SKM-1 (cell line): ENCODE measurements around the gene CFC1.
"Not testable (repeated sequence)": the region's sequence is repeated elsewhere in the genome, so short reads cannot be mapped to it uniquely, and the experiment has no call there.

Experiments
- DNase-seq: peaks from one replicate; lab custom pipeline; 2025; ENCODE audit not compliant: unreplicated experiment; lab: John Stamatoyannopoulos, UW

CFC1 gene

DNA sequence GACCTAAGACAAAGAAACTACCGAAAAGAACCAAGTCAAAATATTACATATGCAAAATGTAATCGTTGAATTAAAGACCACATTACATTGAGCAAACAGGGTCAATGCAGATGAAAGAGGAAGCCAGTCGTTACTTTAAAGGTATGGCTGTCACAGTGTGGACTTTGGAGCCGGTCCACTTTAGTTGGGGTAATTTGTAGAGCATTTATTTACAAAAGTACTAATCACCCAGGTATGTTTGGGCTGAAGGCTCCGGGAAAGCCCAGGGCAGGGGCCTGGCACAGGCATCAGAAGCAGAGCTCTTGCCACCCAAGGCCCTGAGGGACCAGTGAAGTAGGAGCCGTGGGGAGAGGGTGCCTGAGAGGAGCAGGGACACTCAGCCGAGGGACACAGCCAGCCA, 15.8 kb downstream of the CFC1 start:
- not testable (repeated sequence) for DNase-seq

DNA sequence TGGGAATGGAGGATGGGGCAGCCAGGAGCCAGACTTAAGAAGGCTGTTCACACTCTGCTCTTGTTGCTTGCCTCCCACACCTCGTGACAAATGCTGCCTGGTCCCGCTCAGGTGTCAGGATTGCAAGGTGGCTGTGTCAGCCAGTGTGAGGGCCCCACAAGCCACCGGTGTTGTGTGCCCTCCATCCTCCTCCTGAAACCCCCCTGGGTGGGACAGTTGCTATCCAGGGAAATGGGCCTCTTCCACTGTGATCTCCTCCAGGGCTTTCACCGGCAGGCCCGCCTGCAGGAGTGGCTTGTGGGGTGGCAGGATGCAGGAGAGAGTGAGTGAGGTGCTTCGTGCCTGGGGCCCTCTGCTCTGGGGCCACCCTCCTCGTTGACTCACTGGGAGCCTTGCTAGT, 16.4 kb downstream of the CFC1 start:
- DNase-seq, result not testable (repeated sequence)

DNA sequence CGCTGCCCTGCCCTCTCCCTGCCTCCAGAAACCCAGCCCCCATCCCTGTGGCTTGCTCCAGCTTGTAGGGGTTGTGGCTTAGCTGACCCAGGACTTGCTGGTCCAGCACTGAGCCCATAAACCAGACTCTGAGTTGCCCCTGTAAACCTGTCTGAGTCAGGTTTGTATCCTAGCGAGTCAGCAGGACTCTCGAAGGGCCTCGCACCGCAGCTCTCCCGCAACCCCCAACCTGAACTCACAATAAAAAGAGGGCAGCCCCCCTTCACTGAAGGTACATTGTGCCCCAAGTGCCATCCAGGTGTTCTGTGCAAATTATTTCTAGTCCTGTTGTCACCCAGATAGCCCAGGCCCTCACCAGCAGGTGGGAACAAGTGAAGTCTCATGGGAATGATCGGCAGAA, 17.9 kb downstream of the CFC1 start:
- DNase-seq, result not testable (repeated sequence)

DNA sequence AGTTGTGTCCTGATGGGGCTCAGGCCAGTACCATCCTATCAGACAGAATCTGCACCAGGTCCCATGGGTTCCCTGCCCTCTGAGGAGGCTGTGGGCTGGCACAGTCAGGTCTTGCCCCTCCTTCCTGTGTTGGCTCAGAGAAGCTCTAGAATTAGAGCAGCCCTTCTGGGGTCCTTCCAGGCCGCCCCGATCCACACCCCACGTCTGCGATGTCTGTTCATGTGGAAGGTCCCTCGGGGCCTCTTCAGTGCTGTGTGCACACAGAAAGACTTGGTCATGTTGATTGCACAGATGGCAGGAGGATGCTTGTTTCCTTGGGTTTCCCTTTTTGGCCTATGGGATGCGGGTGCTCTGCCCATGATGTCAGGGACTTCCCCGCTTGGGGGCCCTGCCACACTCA, 20.3 kb downstream of the CFC1 start:
- not testable (repeated sequence) for DNase-seq

DNA sequence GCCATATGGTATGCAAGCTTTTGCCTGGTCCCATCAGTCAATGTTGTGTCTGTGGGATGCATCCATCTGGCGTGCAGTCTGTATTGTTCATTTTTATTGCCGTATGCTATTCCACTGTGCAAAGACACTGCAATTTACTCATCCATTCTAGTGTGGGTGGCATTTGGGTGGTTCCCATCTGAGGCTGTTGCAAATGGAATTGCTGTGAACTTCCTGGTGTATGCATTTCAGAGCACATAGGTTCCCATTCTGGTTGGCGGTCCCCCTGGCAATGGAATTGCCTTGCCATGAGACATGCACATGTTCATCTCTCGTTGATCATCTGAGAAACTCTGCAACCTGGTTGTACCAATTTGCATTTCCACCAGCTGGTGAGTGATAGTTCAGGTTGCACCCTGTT, 21.8 kb downstream of the CFC1 start:
- DNase-seq, result not testable (repeated sequence)

DNA sequence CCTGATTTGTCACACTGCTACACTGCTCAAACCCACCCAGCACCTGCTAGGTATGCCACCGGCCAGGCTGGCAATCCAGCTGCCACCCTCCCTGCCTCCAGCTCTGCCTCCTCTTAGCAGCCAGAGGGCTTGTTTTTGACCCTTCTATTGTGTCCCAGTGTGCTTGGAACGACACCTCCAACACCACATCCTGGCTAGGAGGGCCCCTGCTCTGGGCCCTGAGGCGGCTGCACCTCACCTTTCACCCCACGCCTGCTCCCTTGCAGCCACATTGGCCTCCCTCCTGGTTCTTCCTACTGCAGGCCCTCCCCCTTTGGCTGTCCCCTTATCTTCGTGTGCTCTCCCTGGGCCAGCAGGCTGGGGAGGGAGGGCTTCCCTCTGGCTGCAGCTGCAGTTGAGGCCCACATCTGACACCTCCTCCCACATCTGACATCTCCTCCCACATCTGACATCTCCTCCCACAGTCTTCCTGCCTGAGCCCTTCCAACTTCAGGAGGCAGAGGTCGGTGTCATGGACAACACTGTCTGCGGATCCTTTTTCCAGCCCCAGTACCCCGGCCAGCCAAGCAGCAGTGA, 23.1 kb downstream of the CFC1 start:
- not testable (repeated sequence) for DNase-seq

DNA sequence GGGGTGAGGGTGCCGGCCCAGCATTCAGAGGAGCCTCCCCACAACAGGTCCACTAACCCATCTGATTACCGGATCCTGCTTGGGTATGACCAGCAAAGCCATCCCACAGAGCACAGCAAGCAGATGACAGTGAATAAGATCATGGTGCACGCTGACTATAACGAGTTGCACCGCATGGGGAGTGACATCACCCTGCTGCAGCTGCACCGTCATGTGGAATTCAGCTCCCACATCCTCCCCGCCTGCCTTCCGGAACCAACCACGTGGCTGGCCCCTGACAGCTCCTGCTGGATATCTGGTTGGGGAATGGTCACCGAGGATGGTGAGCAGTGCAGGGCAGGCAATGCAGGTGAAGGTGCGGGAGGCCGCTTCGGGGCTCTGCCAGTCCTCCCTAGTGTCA, 25.1 kb downstream of the CFC1 start:
- DNase-seq, result not testable (repeated sequence)

DNA sequence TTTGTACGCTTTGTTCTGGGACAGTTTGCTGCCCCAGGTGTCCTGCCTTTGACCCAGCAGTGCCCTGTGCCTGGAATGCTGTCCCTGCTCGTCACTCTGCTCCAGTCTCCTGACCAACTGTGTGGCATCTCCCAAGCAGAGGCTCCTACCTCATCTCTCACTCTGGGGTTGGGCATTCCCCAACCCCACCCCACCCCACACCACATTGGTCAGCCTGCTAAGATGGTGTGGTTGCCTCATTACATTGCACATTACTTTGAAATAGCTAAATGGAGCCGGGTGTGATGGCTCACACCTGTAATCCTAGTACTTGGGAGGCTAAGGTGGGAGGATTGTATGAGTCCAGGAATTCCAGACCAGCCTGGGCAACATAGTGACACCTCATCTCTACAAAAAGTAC, 27.4 kb downstream of the CFC1 start:
- not testable (repeated sequence) for DNase-seq

DNA sequence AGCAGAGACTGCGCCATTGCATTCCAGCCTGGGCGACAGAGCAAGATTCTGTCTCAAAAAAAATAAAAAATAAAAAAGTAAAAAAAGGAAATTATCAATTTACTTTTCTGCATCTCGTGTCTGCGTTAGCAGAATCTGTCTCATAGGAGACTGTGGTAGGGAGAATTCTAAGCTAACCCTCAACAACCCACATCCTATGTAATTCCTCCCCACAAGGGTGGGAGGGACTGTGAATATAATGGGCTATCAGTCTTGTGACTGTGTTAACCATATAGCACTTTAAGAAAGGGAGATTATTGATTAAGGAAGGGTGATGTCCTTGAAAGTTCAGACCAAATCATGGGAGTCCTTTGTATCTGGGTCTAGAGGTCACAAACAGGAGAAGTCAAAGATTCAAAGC, 33.2 kb downstream of the CFC1 start:
- DNase-seq, result not testable (repeated sequence)

DNA sequence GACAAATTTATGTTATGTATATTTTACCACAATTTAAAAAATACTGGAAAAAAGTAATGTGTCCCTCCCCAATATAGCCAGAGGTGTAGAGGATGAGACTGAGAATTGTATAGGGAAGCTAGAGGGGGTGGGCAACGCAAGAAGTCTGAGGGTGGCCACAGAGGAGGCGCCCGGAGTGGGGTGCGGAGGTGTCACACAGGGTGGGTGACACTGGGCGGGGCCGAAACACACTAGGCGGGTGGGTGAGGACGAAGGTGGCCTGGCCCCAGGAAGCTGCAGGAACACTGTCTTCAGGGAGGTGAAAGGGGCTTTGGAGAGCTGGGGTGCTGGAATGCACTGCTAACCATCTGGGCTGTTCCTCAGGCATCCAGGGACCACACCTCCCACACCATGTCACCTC, 42.9 kb downstream of the CFC1 start:
- DNase-seq, result not testable (repeated sequence)

DNA sequence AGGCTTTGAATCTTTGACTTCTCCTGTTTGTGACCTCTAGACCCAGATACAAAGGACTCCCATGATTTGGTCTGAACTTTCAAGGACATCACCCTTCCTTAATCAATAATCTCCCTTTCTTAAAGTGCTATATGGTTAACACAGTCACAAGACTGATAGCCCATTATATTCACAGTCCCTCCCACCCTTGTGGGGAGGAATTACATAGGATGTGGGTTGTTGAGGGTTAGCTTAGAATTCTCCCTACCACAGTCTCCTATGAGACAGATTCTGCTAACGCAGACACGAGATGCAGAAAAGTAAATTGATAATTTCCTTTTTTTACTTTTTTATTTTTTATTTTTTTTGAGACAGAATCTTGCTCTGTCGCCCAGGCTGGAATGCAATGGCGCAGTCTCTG, 45.2 kb downstream of the CFC1 start:
- not testable (repeated sequence) for DNase-seq

DNA sequence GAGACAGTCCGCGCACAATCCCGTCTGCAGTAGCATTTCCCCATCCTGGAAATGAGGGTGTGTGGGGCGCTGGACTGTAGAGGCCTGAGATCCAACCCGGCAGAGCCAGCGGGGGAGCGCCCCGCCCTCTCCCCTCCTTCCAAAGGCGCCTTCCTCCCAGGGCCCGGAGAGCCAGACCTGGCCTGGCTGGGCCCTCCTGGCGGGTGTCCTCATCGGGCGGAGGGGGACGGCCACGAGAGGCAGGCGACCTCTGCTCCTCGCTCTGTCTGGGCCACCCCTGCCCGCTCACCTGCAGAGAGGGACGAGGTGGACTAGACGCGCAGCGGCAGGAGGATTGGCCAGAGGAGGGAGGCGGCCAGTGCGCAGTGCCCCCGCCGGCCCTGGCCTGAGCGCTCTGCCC, 49.9 kb downstream of the CFC1 start:
- DNase-seq, result not testable (repeated sequence)

DNA sequence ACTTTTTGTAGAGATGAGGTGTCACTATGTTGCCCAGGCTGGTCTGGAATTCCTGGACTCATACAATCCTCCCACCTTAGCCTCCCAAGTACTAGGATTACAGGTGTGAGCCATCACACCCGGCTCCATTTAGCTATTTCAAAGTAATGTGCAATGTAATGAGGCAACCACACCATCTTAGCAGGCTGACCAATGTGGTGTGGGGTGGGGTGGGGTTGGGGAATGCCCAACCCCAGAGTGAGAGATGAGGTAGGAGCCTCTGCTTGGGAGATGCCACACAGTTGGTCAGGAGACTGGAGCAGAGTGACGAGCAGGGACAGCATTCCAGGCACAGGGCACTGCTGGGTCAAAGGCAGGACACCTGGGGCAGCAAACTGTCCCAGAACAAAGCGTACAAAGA, 51.0 kb downstream of the CFC1 start:
- not testable (repeated sequence) for DNase-seq

DNA sequence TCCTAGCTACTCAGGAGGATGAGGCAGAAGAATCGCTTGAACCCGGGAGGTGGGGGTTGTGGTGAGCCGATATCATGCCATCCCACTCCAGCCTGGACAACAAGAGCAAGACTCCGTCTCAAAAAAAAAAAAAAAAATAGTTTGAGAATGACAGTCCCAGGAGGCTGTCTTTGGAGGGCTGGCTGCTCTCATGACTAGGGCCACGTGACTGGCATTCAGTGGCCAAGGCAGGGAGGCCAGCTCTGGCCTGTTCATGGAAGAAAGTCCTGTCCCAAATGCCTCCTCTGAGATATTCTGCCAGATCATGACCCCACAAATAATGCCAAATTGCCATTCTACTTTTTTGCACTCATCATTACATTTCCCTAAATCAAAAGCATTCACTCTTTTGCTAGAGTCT, 54.4 kb downstream of the CFC1 start:
- not testable (repeated sequence) for DNase-seq

DNA sequence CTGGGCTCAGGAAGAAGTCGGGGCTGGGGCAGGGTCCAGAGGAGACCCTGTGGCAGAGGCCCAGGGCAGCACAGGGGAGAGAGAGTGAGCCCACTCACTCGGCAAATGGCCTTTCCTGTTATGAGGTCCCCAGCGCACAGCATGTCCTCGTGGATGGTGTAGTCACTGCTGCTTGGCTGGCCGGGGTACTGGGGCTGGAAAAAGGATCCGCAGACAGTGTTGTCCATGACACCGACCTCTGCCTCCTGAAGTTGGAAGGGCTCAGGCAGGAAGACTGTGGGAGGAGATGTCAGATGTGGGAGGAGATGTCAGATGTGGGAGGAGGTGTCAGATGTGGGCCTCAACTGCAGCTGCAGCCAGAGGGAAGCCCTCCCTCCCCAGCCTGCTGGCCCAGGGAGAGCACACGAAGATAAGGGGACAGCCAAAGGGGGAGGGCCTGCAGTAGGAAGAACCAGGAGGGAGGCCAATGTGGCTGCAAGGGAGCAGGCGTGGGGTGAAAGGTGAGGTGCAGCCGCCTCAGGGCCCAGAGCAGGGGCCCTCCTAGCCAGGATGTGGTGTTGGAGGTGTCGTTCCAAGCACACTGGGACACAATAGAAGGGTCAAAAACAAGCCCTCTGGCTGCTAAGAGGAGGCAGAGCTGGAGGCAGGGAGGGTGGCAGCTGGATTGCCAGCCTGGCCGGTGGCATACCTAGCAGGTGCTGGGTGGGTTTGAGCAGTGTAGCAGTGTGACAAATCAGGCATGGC, 55.4 kb downstream of the CFC1 start:
- not testable (repeated sequence) for DNase-seq

DNA sequence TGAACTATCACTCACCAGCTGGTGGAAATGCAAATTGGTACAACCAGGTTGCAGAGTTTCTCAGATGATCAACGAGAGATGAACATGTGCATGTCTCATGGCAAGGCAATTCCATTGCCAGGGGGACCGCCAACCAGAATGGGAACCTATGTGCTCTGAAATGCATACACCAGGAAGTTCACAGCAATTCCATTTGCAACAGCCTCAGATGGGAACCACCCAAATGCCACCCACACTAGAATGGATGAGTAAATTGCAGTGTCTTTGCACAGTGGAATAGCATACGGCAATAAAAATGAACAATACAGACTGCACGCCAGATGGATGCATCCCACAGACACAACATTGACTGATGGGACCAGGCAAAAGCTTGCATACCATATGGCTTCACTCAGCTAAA, 56.6 kb downstream of the CFC1 start:
- DNase-seq, result not testable (repeated sequence)
